Measurements from ENCODE around the gene PTPRA. TPM values are rescaled to one million over a fixed set of nuclear protein-coding genes. Genes with fewer than 3 reads are reported as not detected.

Gene PTPRA
- total RNA-seq, 6 experiments from 2014 or later, result 15.7 to 22.1 (median 18.6) TPM

DNA sequence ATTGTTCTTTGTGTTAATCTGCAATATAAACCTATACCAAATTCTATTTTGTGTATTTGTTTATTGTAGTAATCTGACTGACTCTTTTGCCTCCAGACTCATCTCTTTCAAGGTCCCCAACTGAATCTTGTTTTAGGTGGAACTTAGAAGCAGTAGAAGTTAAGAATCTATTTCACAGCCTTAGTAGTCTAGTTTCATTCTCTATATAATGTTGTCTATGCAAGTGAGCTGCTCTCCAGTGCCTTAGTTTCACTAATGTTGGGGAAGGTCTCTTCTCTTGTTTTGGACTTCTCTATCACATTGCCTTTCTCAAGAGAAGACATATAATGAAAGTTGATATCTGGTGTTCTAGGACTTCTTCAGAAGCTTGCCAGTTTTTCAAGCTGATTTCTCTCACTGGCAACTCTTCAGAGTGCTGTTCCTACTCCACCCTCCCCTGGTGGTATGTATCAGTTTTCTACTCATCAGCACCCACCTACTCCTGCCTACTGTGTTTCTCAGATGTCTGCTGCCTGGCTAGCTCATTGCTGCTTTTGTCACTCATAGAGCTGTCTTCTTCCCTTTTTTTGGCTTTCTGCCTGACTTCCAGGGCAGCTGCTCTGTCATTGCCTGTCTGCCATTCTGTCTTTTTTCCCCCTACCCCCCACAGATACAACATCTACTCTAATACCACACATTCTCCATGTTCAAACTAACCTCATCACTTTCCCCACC lies 82.1 kb downstream of the PTPRA start:
- H3K27me3 ChIP-seq, result no peaks in the 10 kb centered on the region
- no peaks in the 10 kb centered on the region for H3K36me3 ChIP-seq
- DNase-seq (no peak), ATAC-seq (no peak)
- no peaks in the 10 kb centered on the region for H3K4me1 ChIP-seq
- H3K27ac ChIP-seq, result no peak overlapping the region
- TF ChIP-seq, protein P1, sequence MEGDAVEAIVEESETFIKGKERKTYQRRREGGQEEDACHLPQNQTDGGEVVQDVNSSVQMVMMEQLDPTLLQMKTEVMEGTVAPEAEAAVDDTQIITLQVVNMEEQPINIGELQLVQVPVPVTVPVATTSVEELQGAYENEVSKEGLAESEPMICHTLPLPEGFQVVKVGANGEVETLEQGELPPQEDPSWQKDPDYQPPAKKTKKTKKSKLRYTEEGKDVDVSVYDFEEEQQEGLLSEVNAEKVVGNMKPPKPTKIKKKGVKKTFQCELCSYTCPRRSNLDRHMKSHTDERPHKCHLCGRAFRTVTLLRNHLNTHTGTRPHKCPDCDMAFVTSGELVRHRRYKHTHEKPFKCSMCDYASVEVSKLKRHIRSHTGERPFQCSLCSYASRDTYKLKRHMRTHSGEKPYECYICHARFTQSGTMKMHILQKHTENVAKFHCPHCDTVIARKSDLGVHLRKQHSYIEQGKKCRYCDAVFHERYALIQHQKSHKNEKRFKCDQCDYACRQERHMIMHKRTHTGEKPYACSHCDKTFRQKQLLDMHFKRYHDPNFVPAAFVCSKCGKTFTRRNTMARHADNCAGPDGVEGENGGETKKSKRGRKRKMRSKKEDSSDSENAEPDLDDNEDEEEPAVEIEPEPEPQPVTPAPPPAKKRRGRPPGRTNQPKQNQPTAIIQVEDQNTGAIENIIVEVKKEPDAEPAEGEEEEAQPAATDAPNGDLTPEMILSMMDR (IDR thresholded peaks at IDR 0.05), result no peak
- TF ChIP-seq POLR2A (IDR thresholded peaks at IDR 0.05), result no peak
- H3K4me3 ChIP-seq, result no peak overlapping the region
- intact Hi-C loops (cut with DNase I), result no loop called here
- H3K9me3 ChIP-seq, result no peaks in the 10 kb centered on the region

DNA sequence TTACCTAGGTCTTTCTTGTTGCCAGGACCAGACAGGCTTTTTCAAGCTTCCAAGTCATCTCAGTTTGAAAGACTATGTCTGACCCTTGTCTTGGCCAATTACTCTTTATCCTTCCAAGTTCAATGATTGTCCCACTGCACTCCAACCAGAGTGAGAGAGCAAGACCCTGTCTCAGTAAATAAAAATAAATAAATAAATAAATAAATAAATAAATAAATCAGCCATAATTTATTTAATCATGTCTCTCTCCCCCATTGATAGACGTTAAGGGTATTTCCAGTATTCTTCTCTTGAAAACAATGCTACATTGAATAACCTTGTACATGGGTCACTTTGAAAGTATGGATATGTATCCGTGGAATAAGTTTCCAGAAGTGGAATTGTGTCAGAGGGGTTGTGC lies 83.2 kb downstream of the PTPRA start:
- ATAC-seq, result no peak
- Histone ChIP-seq H3K9me3 (no peaks in the 10 kb centered on the region), H3K27ac (no peak overlapping the region), H3K36me3 (no peaks in the 10 kb centered on the region), H3K27me3 (no peaks in the 10 kb centered on the region), H3K4me1 (no peaks in the 10 kb centered on the region), H3K4me3 (no peak overlapping the region)
- intact Hi-C loops (cut with DNase I), result no loop called here
- TF ChIP-seq, protein P1 (IDR thresholded peaks at IDR 0.05), result no peak
- no peak for DNase-seq
- WGBS (ENCODE audit: insufficient coverage, low coverage, low lambda C conversion rate, missing lambda C conversion rate), result 90% methylated on average over 2 of the region's 2 CpGs

DNA sequence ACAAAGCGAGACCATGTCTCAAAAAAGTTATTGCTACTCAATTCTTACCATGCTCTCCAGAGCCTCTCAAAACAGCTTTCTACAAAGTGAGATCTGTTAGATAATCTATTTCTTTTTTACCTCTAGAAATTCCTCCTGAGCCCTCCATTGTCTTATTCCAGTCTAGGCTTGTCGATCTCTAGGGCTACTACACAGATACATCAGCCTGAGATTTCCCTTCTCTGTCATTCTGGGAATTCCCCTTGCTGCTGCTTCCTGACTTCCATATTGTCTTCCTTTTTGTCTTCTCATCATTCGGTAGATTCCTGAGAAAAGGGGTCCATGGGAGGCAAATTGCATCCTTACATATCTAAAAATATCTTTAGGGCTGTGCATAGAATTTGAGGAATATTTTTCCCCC lies 94.6 kb downstream of the PTPRA start:
- TF ChIP-seq POLR2A (IDR thresholded peaks at IDR 0.05), result no peak
- TF ChIP-seq, protein P1 (IDR thresholded peaks at IDR 0.05), result no peak
- H3K36me3 ChIP-seq, result peaks cover 0 to 11% (median 0%) of the 10 kb centered on the region in 4 donors
- intact Hi-C loops (cut with DNase I), result no loop called here
- H3K27me3 ChIP-seq, result no peaks in the 10 kb centered on the region
- H3K4me3 ChIP-seq, result no peak overlapping the region
- no peaks in the 10 kb centered on the region for H3K9me3 ChIP-seq
- no peak for DNase-seq
- H3K4me1 ChIP-seq, result no peaks in the 10 kb centered on the region
- ATAC-seq, result no peak
- no peak overlapping the region for H3K27ac ChIP-seq
- 90% methylated on average over 2 of the region's 3 CpGs for WGBS (ENCODE audit: insufficient coverage, low coverage, low lambda C conversion rate, missing lambda C conversion rate)

DNA sequence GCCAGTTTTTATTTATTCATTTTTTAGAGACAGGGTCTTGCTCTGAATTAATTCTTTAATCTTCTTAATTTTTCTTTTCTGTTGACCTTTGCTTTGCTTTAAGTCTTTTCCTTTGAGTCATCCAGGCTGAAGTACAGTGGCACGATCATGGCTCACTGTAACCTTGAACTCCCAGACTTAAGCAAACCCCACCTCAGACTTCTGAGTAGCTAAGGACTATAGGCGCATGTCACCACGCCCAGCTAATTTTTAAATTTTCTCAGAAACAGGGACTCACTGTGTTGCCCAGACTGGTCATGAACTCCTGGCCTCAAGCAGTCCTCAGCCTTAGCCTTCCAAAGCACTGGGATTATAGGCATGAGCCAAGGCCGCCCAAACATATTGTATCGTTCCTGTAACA lies 98.8 kb downstream of the PTPRA start:
- no peaks in the 10 kb centered on the region for H3K36me3 ChIP-seq
- no peak overlapping the region for H3K4me3 ChIP-seq
- no peaks in the 10 kb centered on the region for H3K4me1 ChIP-seq
- no peak for DNase-seq
- H3K27me3 ChIP-seq, result no peaks in the 10 kb centered on the region
- WGBS (ENCODE audit: insufficient coverage, low coverage, low lambda C conversion rate, missing lambda C conversion rate), result 96% methylated on average over 5 of the region's 5 CpGs
- H3K27ac ChIP-seq, result no peak overlapping the region
- ATAC-seq, result no peak
- TF ChIP-seq, protein P1 (IDR thresholded peaks at IDR 0.05), result no peak
- TF ChIP-seq POLR2A (IDR thresholded peaks at IDR 0.05), result no peak
- no peaks in the 10 kb centered on the region for H3K9me3 ChIP-seq
- intact Hi-C loops (cut with DNase I), result no loop called here

DNA sequence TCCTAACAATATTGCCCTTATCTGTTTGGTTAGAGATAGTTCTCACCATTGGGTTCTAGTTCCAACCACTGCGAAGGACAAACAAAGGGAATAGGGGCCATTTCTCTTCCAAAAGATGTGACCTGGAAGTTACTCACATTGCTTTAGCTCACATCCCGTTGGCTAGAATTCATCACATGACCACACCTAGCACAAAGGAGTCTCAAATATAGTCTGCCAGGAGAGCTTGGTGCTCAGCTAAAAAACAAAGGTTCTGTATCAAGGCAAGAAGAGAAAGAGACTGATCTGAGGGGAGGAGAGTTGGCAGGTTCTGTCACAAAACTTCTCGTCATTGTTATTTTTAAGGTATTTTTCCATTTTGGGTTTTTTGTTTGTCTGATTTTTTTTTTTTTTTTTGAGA lies 100.3 kb downstream of the PTPRA start:
- 91% methylated on average over 2 of the region's 3 CpGs for whole genome bisulfite sequencing (ENCODE audit: insufficient coverage, low coverage, low lambda C conversion rate, missing lambda C conversion rate)
- H3K27ac ChIP-seq, result no peak overlapping the region
- H3K36me3 ChIP-seq, result no peaks in the 10 kb centered on the region
- intact Hi-C loops (cut with DNase I), result no loop called here
- H3K9me3 ChIP-seq, result no peaks in the 10 kb centered on the region
- H3K27me3 ChIP-seq, result no peaks in the 10 kb centered on the region
- TF ChIP-seq, protein P1 (IDR thresholded peaks at IDR 0.05), result no peak
- TF ChIP-seq POLR2A (IDR thresholded peaks at IDR 0.05), result no peak
- ATAC-seq (no peak), DNase-seq (no peak)
- H3K4me1 ChIP-seq, result no peaks in the 10 kb centered on the region
- H3K4me3 ChIP-seq, result no peak overlapping the region

Measured in right lobe of liver (tissue), 6 donors.